Measurements from ENCODE around the gene PREX1. TPM values are rescaled to one million over a fixed set of nuclear protein-coding genes. Genes with fewer than 3 reads are reported as not detected.
A peak's percentile ranks its signal among the peaks of the same experiment; 100 is the strongest.
"Not testable (repeated sequence)": the region's sequence is repeated elsewhere in the genome, so short reads cannot be mapped to it uniquely, and the experiment has no call there.

The PREX1 gene
- total and polyA plus RNA-seq, 8 donors, result 5.2 to 25.2 (median 16.6) TPM

GRCh38 chr20:48826883-48827771 is 672 bp downstream of the PREX1 start:
- DNase-seq, result peak; percentile 37 to 63
- H3K27me3 ChIP-seq, result peaks cover 0 to 21% (median 3%) of the 10 kb centered on the region in 3 donors
- peaks cover 13 to 76% (median 44%) of the 10 kb centered on the region in 4 donors for H3K4me1 ChIP-seq

DNA sequence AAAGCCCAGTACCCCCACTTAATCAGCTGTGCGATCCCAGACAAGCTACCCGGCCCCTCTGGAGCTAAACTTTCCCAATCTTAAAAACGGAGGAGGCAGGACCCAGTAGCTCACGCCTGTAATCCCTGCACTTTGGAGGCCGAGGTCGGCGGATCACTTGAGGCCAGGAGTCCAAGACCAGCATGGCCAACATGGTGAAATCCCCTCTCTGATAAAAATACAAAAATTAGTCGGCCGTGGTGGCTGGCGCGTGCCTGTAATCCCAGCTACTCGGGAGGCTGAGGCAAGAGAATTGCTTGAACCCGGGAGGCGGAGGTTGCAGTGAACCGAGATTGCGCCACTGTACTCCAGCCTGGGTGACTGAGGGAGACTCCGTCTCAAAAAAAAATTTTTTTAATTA is 1.3 kb downstream of the PREX1 start:
- intact Hi-C loops (cut with DNase I; ENCODE audit: low total_unique reads), result not testable (repeated sequence)
- peak overlapping the region in 4 of 5 donors; percentile 74 to 85 (median 83) for H3K27ac ChIP-seq

More at GRCh38 chr20:48826883-48827771, 672 bp downstream of the PREX1 start:
- TF ChIP-seq POLR2AphosphoS5 (IDR thresholded peaks at IDR 0.05), result no peak
- no peak for TF ChIP-seq EP300 (IDR thresholded peaks at IDR 0.05)
- TF ChIP-seq POLR2A (IDR thresholded peaks at IDR 0.05), result no peak
- TF ChIP-seq, protein P1, sequence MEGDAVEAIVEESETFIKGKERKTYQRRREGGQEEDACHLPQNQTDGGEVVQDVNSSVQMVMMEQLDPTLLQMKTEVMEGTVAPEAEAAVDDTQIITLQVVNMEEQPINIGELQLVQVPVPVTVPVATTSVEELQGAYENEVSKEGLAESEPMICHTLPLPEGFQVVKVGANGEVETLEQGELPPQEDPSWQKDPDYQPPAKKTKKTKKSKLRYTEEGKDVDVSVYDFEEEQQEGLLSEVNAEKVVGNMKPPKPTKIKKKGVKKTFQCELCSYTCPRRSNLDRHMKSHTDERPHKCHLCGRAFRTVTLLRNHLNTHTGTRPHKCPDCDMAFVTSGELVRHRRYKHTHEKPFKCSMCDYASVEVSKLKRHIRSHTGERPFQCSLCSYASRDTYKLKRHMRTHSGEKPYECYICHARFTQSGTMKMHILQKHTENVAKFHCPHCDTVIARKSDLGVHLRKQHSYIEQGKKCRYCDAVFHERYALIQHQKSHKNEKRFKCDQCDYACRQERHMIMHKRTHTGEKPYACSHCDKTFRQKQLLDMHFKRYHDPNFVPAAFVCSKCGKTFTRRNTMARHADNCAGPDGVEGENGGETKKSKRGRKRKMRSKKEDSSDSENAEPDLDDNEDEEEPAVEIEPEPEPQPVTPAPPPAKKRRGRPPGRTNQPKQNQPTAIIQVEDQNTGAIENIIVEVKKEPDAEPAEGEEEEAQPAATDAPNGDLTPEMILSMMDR (IDR thresholded peaks at IDR 0.05), result no peak
- peak overlapping the region; percentile 64 to 85 (median 82) for H3K27ac ChIP-seq
- WGBS, 5 donors, result 3 to 4% (median 4%) methylated on average over 54 to 72 of the region's 72 CpGs
- peak overlapping the region; percentile 66 to 76 (median 70) for H3K4me3 ChIP-seq
- intact Hi-C loops (cut with DNase I; ENCODE audit: low total_unique reads), result no loop called here
- no peaks in the 10 kb centered on the region for H3K36me3 ChIP-seq
- H3K9me3 ChIP-seq, result no peaks in the 10 kb centered on the region

DNA sequence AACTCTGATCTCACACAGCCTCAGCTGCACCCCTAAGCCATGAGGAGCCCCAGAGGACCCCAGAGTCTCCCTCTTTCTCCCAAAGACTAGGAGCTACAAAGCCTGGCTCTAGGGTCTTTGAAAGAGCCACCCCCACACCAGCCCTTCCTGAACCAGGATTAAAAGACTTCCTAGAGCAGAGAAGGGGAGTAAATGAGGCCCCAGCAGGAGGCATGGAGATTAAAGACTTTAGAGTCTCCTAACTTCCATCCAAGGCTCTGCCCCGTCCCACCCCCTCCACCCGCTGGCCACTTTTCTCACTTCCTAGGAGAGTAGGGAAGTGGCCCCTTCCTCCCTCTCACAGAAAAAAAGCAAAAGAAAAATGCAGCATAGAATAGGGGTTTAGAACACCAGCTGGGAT is 1.7 kb downstream of the PREX1 start:
- 50 to 66% (median 59%) methylated on average over 2 of the region's 2 CpGs for WGBS, 5 donors

More for the DNA sequence above, 1.3 kb downstream of the PREX1 start:
- H3K4me3 ChIP-seq, result peak overlapping the region; percentile 66 to 76 (median 70)
- H3K36me3 ChIP-seq, DNase-seq, H3K9me3 ChIP-seq: not testable (repeated sequence)
- H3K27me3 ChIP-seq, result peaks cover 0 to 21% (median 3%) of the 10 kb centered on the region in 3 donors
- WGBS, 5 donors, result 35 to 57% (median 48%) methylated on average over 17 of the region's 17 CpGs
- H3K4me1 ChIP-seq, result peaks cover 6 to 76% (median 38%) of the 10 kb centered on the region in 4 donors

DNA sequence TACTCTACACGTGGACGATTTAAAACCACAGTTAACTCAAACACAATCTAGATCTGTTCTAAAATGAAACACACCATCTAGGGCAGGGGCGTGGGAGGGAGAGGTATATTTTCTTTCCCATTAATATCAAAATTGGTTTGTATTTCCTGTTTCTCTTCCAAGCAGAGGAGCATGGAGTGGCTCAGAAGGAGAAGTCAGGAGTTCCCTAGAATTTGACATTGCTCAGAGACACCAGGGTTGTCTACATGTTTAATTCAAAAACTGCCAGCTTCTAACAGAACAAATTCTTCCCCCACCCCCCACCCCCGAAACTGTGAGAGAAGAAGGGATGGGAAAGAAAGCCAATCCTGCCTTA is 2.3 kb downstream of the PREX1 start:
- peaks cover 0 to 81% (median 42%) of the 10 kb centered on the region in 4 donors for H3K4me1 ChIP-seq
- H3K27me3 ChIP-seq, result peaks cover 0 to 21% (median 3%) of the 10 kb centered on the region in 3 donors
- no peaks in the 10 kb centered on the region for H3K9me3 ChIP-seq
- H3K27ac ChIP-seq, result peak overlapping the region in 4 of 5 donors; percentile 74 to 85 (median 83)
- TF ChIP-seq POLR2AphosphoS5 (IDR thresholded peaks at IDR 0.05) (no peak), EP300 (IDR thresholded peaks at IDR 0.05) (no peak), POLR2A (IDR thresholded peaks at IDR 0.05) (no peak)
- TF ChIP-seq, protein P1 (IDR thresholded peaks at IDR 0.05), result no peak
- no peaks in the 10 kb centered on the region for H3K36me3 ChIP-seq
- intact Hi-C loops (cut with DNase I; ENCODE audit: low total_unique reads), result no loop called here
- H3K4me3 ChIP-seq, result peak overlapping the region; percentile 66 to 76 (median 70)
- DNase-seq, result no peak
- 38 to 48% (median 42%) methylated on average over 4 of the region's 4 CpGs for WGBS, 5 donors

More for the DNA sequence above, 1.7 kb downstream of the PREX1 start:
- no peak for TF ChIP-seq POLR2AphosphoS5 (IDR thresholded peaks at IDR 0.05)
- TF ChIP-seq POLR2A (IDR thresholded peaks at IDR 0.05), result no peak
- TF ChIP-seq, protein P1 (IDR thresholded peaks at IDR 0.05), result no peak
- TF ChIP-seq EP300 (IDR thresholded peaks at IDR 0.05), result no peak
- Histone ChIP-seq H3K27ac (peak overlapping the region in 4 of 5 donors; percentile 74 to 85 (median 83)), H3K9me3 (no peaks in the 10 kb centered on the region), H3K4me1 (peaks cover 2 to 76% (median 38%) of the 10 kb centered on the region in 4 donors), H3K4me3 (peak overlapping the region; percentile 66 to 76 (median 70)), H3K36me3 (no peaks in the 10 kb centered on the region), H3K27me3 (peaks cover 0 to 21% (median 3%) of the 10 kb centered on the region in 3 donors)
- no peak for DNase-seq
- intact Hi-C loops (cut with DNase I; ENCODE audit: low total_unique reads), result no loop called here
